Measurements from ENCODE around the gene ZNHIT2. TPM values are rescaled to one million over a fixed set of nuclear protein-coding genes. Genes with fewer than 3 reads are reported as not detected.

Gene ZNHIT2
- total RNA-seq, 2 donors from 2014 or later = 8.7 to 12.0 TPM

DNA sequence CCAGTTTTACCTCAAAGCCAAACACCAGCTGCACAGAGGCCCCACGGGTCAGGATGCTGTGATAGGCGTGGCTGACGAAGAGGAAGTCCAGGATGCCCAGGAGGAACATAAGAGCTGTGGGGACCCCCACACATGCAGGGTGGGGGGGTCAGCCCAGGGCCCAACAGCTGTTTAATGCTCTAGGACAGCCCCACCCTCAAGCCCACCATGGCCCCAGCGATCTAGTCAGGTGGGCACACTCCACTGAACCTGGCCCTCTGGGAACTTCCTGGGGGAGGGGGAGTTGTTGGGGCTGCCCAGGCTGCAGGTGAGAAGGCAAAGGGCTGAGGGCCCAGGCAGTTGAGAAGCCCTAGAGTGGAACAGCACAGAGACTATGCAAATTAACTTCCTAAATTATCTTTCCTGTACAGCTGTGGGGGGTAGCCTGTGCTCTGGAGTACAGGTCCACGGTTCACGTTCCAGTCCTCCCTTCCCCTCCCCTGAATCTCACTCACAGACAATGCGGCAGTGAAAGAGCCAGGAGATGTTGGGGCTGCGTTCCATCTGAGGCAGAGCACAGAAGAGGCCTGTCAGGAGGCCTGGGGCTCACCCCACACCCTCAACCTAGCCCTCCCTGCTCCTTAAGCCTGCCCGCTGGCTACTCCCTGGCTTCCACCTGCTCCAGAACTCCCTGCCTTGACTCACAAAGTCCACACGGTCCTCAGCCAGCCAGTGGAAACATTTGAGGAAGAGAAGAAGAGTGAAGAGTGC, 14.9 kb upstream of the ZNHIT2 start:
- Histone ChIP-seq H3K4me1 (peaks cover 0 to 35% of the 10 kb centered on the region in 2 donors), H3K4me3 (no peak overlapping the region), H3K9me3 (no peaks in the 10 kb centered on the region), H3K27ac (no peak overlapping the region), H3K36me3 (peaks cover 55% of the 10 kb centered on the region), H3K27me3 (no peaks in the 10 kb centered on the region)
- no peak for DNase-seq (ENCODE audit: low spot score)
- TF ChIP-seq, protein P1, sequence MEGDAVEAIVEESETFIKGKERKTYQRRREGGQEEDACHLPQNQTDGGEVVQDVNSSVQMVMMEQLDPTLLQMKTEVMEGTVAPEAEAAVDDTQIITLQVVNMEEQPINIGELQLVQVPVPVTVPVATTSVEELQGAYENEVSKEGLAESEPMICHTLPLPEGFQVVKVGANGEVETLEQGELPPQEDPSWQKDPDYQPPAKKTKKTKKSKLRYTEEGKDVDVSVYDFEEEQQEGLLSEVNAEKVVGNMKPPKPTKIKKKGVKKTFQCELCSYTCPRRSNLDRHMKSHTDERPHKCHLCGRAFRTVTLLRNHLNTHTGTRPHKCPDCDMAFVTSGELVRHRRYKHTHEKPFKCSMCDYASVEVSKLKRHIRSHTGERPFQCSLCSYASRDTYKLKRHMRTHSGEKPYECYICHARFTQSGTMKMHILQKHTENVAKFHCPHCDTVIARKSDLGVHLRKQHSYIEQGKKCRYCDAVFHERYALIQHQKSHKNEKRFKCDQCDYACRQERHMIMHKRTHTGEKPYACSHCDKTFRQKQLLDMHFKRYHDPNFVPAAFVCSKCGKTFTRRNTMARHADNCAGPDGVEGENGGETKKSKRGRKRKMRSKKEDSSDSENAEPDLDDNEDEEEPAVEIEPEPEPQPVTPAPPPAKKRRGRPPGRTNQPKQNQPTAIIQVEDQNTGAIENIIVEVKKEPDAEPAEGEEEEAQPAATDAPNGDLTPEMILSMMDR (IDR thresholded peaks at IDR 0.05) = no peak

DNA sequence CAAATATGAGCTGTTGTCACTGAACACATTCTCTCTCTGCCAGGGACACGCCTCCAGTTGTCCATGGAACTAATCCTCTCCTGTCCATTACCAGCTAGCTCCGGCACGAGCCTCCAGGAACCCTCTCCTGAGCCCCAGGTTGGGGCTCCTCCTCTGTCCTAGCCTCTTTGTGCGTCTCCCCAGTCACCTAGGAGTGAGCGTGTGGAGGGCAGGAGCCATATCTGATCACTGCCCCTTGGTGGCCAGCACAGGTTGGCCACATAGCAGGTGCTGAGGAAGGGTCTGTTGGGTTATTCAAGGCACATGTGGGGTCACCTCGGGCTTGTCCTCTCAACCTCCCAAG, 14.4 kb upstream of the ZNHIT2 start:
- H3K9me3 ChIP-seq = no peaks in the 10 kb centered on the region
- no peak overlapping the region for H3K4me3 ChIP-seq
- H3K4me1 ChIP-seq = peaks cover 0 to 35% of the 10 kb centered on the region in 2 donors
- peaks cover 60% of the 10 kb centered on the region for H3K36me3 ChIP-seq
- no peak overlapping the region for H3K27ac ChIP-seq
- H3K27me3 ChIP-seq = no peaks in the 10 kb centered on the region
- no peak for DNase-seq (ENCODE audit: low spot score)
- TF ChIP-seq, protein P1 (IDR thresholded peaks at IDR 0.05) = no peak

DNA sequence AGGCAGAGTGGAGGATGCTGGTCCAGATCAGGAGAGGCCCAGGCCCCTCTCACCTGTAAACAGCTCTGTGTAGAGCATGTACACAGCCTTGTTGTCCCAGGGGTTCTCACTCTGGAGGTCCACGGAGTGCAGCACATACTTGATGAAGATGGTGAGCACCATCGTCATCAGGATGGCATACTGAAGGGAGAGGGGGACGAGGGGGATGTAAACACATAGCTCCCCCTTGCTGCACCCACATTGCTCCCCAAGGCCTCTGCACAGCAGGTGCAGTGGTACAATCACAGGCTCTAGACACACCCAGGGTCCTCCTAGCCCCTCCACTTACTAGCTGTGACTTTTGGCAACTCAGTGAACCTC, 13.9 kb upstream of the ZNHIT2 start:
- H3K4me1 ChIP-seq = peaks cover 0 to 35% of the 10 kb centered on the region in 2 donors
- H3K9me3 ChIP-seq = no peaks in the 10 kb centered on the region
- TF ChIP-seq, protein P1 (IDR thresholded peaks at IDR 0.05) = no peak
- H3K27me3 ChIP-seq = no peaks in the 10 kb centered on the region
- H3K4me3 ChIP-seq = no peak overlapping the region
- no peak overlapping the region for H3K27ac ChIP-seq
- DNase-seq (ENCODE audit: low spot score) = no peak
- peaks cover 65% of the 10 kb centered on the region for H3K36me3 ChIP-seq

DNA sequence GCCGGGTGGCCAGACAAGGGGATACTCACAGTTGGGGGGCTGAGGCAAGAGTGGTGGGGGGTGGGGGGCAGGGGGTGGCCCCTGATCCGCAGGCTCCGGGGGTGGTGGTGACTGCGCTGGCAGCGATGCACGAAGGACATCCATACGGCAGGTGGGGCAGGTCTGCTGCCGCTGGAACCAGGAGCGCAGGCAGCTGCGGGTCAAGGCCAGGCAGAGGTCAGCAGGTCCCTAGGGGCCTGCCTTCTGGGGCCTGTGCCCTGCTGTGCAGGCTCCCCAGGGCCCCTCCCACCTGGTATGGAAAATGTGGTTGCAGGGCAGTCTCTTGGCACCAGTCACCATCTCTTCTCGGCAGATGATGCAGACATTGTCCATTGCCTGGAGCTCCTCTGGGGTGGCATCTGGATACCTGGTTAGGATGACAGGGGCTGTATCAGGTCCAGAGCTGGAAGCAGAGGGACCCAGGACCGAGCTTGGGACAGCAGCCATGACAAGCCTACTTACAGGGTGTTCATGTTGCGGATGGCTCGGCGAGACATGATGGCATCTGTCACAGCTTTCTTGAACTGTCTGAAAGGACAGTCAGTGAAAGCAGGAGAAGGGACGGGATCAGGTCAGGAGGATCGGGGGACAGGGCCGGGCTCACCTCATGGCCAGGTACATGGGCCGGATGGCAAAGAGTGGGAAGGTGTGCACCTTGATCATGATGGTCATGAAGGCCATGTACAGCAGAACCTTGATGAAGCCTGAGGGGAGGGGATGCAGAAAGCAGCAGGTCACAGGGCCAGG, 13.3 kb upstream of the ZNHIT2 start:
- Histone ChIP-seq H3K4me3 (no peak overlapping the region), H3K36me3 (peaks cover 71% of the 10 kb centered on the region), H3K27ac (no peak overlapping the region), H3K27me3 (no peaks in the 10 kb centered on the region), H3K9me3 (no peaks in the 10 kb centered on the region), H3K4me1 (peaks cover 0 to 30% of the 10 kb centered on the region in 2 donors)
- TF ChIP-seq, protein P1 (IDR thresholded peaks at IDR 0.05) = no peak
- no peak for DNase-seq (ENCODE audit: low spot score)

DNA sequence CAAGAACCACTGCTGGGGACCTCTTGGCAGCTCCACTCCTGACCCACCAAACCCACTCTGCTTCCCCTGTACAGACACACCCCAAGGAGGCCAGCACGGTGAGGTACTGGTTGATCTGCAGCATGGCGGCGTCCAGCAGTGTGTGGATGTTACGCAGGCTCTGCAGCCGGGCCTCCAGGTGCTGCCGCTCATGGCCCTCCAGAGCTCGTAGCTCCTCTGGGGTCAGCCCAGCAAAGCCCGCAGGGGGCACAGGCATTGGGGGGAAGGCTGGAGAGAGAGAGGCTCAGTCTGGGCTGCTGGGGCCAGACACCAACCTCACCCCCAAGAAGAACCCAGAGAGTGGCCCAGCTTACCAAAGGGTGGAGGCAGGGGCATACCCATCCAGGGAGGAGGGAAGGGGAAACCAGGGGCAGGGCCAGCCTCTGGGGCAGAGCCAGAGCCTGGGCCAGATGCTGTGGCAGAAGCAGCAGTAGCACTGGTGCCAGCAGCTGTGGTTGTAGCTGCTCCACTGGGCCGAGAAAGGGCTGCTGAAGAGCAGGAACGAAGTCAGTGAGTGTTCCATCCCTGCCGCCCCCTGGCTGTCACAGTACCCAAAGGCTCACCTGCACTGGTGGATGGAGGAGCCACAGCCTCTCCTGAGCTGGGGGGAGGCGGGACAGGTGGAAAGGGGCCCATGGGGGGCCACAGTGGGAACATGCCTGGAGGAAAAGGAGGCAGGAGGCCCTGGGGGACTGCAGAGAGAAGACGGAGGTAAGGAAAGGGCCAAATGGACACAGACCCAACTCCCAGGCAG, 12.3 kb upstream of the ZNHIT2 start:
- TF ChIP-seq, protein P1 (IDR thresholded peaks at IDR 0.05) = no peak
- Histone ChIP-seq H3K36me3 (peaks cover 80% of the 10 kb centered on the region), H3K4me3 (no peak overlapping the region), H3K27ac (no peak overlapping the region), H3K9me3 (no peaks in the 10 kb centered on the region), H3K27me3 (no peaks in the 10 kb centered on the region), H3K4me1 (peaks cover 0 to 24% of the 10 kb centered on the region in 2 donors)
- DNase-seq (ENCODE audit: low spot score) = no peak

All from right atrium auricular region (tissue), 2 donors.